Mucosa of rectum (tissue), 2 donors: ENCODE results near the gene SMARCD3.

Source experiments
- H3K27ac ChIP-seq, 2 donors: one replicate each; pipeline ENCODE4 v1.7.0; 2013; ENCODE audit warnings: inconsistent platforms in 2 of 2, low read depth in 2 of 2, low read length in 2 of 2
- H3K27me3 ChIP-seq, 2 donors: one replicate each; pipeline ENCODE4 v1.7.0; 2013; ENCODE audit warnings: low read length in 2 of 2; ENCODE audit not compliant: control insufficient read depth in 2 of 2, insufficient read depth in 2 of 2
- H3K36me3 ChIP-seq, 2 donors: one replicate each; pipeline ENCODE4 v1.7.0; 2013; ENCODE audit warnings: low read length in 2 of 2; ENCODE audit not compliant: control insufficient read depth in 2 of 2, insufficient read depth in 2 of 2
- H3K4me1 ChIP-seq, 2 donors: one replicate each; pipeline ENCODE4 v1.7.0; 2013; ENCODE audit warnings: low read length in 2 of 2, mild to moderate bottlenecking in 1 of 2; ENCODE audit not compliant: control insufficient read depth in 2 of 2, insufficient read depth in 2 of 2
- H3K4me3 ChIP-seq, 2 donors: one replicate each; pipeline ENCODE4 v1.7.0; 2013; ENCODE audit warnings: low read length in 2 of 2
- H3K9ac ChIP-seq, 2 donors: one replicate each; pipeline ENCODE4 v1.7.0; 2013; ENCODE audit warnings: low read length in 2 of 2, low read depth in 1 of 2, mild to moderate bottlenecking in 1 of 2
- H3K9me3 ChIP-seq, 2 donors: one replicate each; pipeline ENCODE4 v1.7.0; 2013; ENCODE audit warnings: low read length in 2 of 2; ENCODE audit not compliant: control insufficient read depth in 2 of 2
- donor health status: healthy.
- donor health status: Normal muscosa, but diverticular disease.

The SMARCD3 gene

GRCh38 chr7:151256410-151257045 lies 8.0 kb upstream of the SMARCD3 start:
- Histone ChIP-seq H3K9ac (no peak overlapping the region), H3K4me3 (no peak overlapping the region), H3K36me3 (no peaks in the 10 kb centered on the region), H3K27ac (no peak overlapping the region), H3K9me3 (no peaks in the 10 kb centered on the region), H3K4me1 (peaks cover 7% of the 10 kb centered on the region in 2 donors), H3K27me3 (peaks cover 20 to 41% of the 10 kb centered on the region in 2 donors)

- Histone ChIP-seq H3K27me3 (peaks cover 22 to 47% of the 10 kb centered on the region in 2 donors), H3K36me3 (no peaks in the 10 kb centered on the region), H3K9ac (no peak overlapping the region), H3K27ac (no peak overlapping the region), H3K4me1 (peaks cover 11 to 13% of the 10 kb centered on the region in 2 donors), H3K9me3 (no peaks in the 10 kb centered on the region), H3K4me3 (no peak overlapping the region)
Measured at GRCh38 chr7:151255390-151255789, 6.9 kb upstream of the SMARCD3 start.

GRCh38 chr7:151254851-151255250 lies 6.4 kb upstream of the SMARCD3 start:
- no peak overlapping the region for H3K9ac ChIP-seq
- H3K9me3 ChIP-seq = no peaks in the 10 kb centered on the region
- no peak overlapping the region for H3K4me3 ChIP-seq
- H3K36me3 ChIP-seq = no peaks in the 10 kb centered on the region
- peaks cover 15 to 16% of the 10 kb centered on the region in 2 donors for H3K4me1 ChIP-seq
- H3K27ac ChIP-seq = no peak overlapping the region
- peaks cover 28 to 51% of the 10 kb centered on the region in 2 donors for H3K27me3 ChIP-seq

GRCh38 chr7:151254316-151254715 lies 5.8 kb upstream of the SMARCD3 start:
- Histone ChIP-seq H3K27ac (no peak overlapping the region), H3K9me3 (no peaks in the 10 kb centered on the region), H3K4me3 (no peak overlapping the region), H3K36me3 (no peaks in the 10 kb centered on the region), H3K27me3 (peaks cover 28 to 51% of the 10 kb centered on the region in 2 donors), H3K9ac (no peak overlapping the region), H3K4me1 (peaks cover 19 to 20% of the 10 kb centered on the region in 2 donors)

GRCh38 chr7:151252961-151253711 lies 4.6 kb upstream of the SMARCD3 start:
- H3K9me3 ChIP-seq = no peaks in the 10 kb centered on the region
- no peaks in the 10 kb centered on the region for H3K36me3 ChIP-seq
- peaks cover 24 to 26% of the 10 kb centered on the region in 2 donors for H3K4me1 ChIP-seq
- H3K27ac ChIP-seq = peak overlapping the region in 1 of 2 donors; percentile 80
- no peak overlapping the region for H3K4me3 ChIP-seq
- H3K27me3 ChIP-seq = peaks cover 28 to 48% of the 10 kb centered on the region in 2 donors
- no peak overlapping the region for H3K9ac ChIP-seq

- H3K27me3 ChIP-seq = peaks cover 31 to 48% of the 10 kb centered on the region in 2 donors
- H3K36me3 ChIP-seq = no peaks in the 10 kb centered on the region
- no peaks in the 10 kb centered on the region for H3K9me3 ChIP-seq
- H3K27ac ChIP-seq = peak overlapping the region; percentile 66 to 80
- peak overlapping the region; percentile 56 to 70 for H3K4me3 ChIP-seq
- H3K4me1 ChIP-seq = peaks cover 27 to 29% of the 10 kb centered on the region in 2 donors
- peak overlapping the region; percentile 61 to 63 for H3K9ac ChIP-seq
Measured at GRCh38 chr7:151252561-151252835, 4.0 kb upstream of the SMARCD3 start.

- Histone ChIP-seq H3K9ac (peak overlapping the region; percentile 61 to 63), H3K9me3 (no peaks in the 10 kb centered on the region), H3K36me3 (no peaks in the 10 kb centered on the region), H3K27me3 (peaks cover 34 to 53% of the 10 kb centered on the region in 2 donors), H3K4me3 (peak overlapping the region; percentile 56 to 70), H3K27ac (peak overlapping the region; percentile 66 to 80), H3K4me1 (peaks cover 28 to 31% of the 10 kb centered on the region in 2 donors)
Measured at GRCh38 chr7:151251689-151252560, 3.4 kb upstream of the SMARCD3 start.

GRCh38 chr7:151251328-151251688 lies 2.8 kb upstream of the SMARCD3 start:
- Histone ChIP-seq H3K4me1 (peaks cover 30 to 32% of the 10 kb centered on the region in 2 donors), H3K36me3 (no peaks in the 10 kb centered on the region), H3K27ac (peak overlapping the region; percentile 44 to 61), H3K9ac (peak overlapping the region in 1 of 2 donors; percentile 36), H3K4me3 (peak overlapping the region; percentile 48 to 51), H3K9me3 (no peaks in the 10 kb centered on the region), H3K27me3 (peaks cover 40 to 51% of the 10 kb centered on the region in 2 donors)

- no peak overlapping the region for H3K9ac ChIP-seq
- H3K9me3 ChIP-seq = no peaks in the 10 kb centered on the region
- H3K4me1 ChIP-seq = peaks cover 30 to 32% of the 10 kb centered on the region in 2 donors
- H3K27ac ChIP-seq = peak overlapping the region; percentile 54 to 68
- H3K4me3 ChIP-seq = peak overlapping the region in 1 of 2 donors; percentile 48
- peaks cover 45 to 50% of the 10 kb centered on the region in 2 donors for H3K27me3 ChIP-seq
- no peaks in the 10 kb centered on the region for H3K36me3 ChIP-seq
Measured at GRCh38 chr7:151250181-151251132, 2.0 kb upstream of the SMARCD3 start.
